Omental fat pad (tissue), 4 donors: ENCODE measurements around the gene DNMT3L. TPM values are rescaled to one million over a fixed set of nuclear protein-coding genes. Genes with fewer than 3 reads are reported as not detected.

Experiments
- ATAC-seq: fragments of 150-250 bp; one replicate; pipeline ENCODE4 v1.9.1; 2016; ENCODE audit warnings: mild to moderate bottlenecking, moderate library complexity; ENCODE audit not compliant: low FRiP score
- DNase-seq: peaks from one replicate; pipeline ENCODE4 v3.0.0-alpha.2; 2019; ENCODE audit warnings: low spot score
- total RNA-seq, 4 donors: library from RNA; depleted of rRNA; stranded (reverse); fragments of >200 nt; gene quantifications; one replicate each; pipeline ENCODE4 v1.1.0, GENCODE V29; 2016
- TF ChIP-seq, protein P1 (sequence below), 3 donors: fragments of 450-650 bp; IDR thresholded peaks; one replicate each; pipeline ENCODE4 v1.5.1; 2016 to 2017; ENCODE audit warnings: antibody characterized with exemption in 3 of 3, mild to moderate bottlenecking in 3 of 3, moderate library complexity in 2 of 3

The DNMT3L gene
- not detected for total RNA-seq

DNA sequence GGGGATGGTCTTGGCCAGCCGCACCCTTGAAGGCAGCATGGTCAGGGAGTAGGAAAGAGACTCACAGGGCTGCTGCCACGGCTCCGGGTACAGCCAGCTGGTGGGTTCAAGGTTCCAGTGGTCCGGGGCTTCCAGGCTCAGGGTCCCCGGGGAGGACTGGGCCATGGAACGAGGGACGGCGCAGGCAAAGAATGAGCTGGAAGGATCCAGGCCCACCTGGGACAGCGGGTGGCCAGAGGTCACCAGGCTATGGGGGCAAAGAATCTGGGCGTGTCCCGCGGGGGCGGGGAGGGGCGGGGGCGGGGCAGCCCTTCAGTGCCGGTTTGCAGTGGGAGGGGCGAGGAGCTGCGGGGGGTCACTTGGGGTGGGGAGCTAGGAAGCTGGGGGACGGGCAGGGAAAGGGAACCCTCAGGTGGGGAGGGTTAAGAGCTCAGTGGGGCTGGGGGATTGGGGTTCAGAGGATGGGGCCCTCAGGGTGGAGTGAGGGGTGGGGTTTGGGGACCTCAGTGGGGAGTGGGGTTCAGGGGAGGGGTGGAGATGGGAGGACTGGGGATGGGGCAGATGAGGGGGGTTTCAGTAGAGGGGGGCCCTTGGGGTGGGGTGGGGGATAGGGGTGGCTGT is at the start of gene DNMT3L:
Gene DNMT3L, minus strand, starts transcription at position 223 of the 621 bp plus-strand sequence. CDS start 638 bp downstream, outside the sequence.
- no peak for DNase-seq
- ATAC-seq, result no peak
- TF ChIP-seq, protein P1, sequence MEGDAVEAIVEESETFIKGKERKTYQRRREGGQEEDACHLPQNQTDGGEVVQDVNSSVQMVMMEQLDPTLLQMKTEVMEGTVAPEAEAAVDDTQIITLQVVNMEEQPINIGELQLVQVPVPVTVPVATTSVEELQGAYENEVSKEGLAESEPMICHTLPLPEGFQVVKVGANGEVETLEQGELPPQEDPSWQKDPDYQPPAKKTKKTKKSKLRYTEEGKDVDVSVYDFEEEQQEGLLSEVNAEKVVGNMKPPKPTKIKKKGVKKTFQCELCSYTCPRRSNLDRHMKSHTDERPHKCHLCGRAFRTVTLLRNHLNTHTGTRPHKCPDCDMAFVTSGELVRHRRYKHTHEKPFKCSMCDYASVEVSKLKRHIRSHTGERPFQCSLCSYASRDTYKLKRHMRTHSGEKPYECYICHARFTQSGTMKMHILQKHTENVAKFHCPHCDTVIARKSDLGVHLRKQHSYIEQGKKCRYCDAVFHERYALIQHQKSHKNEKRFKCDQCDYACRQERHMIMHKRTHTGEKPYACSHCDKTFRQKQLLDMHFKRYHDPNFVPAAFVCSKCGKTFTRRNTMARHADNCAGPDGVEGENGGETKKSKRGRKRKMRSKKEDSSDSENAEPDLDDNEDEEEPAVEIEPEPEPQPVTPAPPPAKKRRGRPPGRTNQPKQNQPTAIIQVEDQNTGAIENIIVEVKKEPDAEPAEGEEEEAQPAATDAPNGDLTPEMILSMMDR (IDR thresholded peaks at IDR 0.05), result no peak

DNA sequence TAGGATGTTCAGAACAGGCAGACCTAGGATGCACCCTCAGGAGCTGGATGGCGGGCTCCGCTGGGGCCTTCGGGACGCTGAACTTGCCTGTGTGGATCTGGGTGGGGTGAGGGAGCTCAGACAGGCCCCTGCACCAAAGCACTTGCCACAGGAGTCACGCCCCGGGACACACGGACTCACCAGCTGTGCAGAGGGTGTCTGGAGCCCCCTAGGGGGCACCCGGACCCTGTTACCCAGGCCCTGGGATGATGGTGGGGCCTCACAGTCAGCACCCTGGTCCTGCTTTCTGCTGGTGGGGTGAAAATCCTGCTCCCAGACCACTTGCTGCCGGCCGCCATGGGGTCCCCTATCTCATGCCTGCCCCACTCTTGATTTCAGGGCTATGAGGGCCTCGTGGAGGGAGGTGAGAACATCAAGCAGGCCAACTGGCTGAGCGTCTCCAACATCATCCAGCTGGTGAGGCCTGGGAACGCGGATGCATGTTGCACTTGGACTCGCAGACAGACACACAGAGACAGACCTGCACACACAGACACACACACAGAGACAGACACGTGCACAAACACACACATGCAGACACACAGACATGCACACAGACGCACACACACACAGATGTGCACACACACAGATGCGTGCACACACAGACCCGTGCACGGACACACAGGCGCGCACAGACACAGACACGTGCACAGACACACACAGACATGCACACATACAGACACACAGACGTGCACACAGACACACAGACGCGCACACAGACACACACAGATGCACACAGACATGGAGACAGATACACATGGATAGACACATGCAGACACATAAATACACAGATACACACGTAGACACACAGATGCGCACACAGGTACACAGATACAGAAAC is 49.2 kb upstream of the DNMT3L start:
- TF ChIP-seq, protein P1 (IDR thresholded peaks at IDR 0.05), result no peak
- ATAC-seq, result no peak
- no peak for DNase-seq

DNA sequence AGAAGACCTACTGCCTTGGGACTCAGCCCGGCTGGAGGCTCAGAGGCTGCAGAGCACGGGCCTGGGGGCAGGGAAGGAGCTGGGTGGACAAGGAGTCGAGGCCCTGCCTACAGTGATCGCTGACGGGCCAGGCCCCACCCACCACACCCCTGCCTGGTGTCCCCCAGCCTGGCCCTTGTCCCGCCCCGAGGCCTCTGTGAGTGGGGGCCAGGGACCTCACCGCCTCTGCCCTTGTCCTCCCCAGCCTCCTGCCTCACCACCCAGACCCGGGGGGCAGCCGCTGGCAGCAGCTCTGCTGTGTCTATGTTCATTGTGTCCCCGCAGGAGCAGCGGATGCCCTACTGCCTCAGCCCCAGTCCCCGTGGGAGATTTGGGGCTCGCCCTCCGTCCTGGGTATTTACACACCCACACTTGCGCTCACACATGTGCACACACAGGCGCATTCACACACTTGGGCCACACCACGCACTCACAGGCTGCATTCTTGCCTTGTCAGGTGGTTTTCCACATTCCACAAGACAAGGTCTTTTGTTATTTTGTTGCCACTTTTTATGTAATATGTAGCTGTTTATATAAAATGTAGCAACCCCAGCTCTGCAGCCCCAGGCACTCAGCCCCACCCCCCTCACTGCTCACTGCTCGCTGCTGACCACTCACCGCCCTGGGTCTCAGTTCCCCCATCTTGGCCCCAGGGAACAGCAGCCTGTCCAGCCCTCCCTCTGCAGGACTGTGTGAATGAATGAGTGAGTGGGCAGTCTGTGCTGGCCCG is 45.4 kb upstream of the DNMT3L start:
- no peak for DNase-seq
- ATAC-seq, result no peak
- TF ChIP-seq, protein P1 (IDR thresholded peaks at IDR 0.05), result no peak

DNA sequence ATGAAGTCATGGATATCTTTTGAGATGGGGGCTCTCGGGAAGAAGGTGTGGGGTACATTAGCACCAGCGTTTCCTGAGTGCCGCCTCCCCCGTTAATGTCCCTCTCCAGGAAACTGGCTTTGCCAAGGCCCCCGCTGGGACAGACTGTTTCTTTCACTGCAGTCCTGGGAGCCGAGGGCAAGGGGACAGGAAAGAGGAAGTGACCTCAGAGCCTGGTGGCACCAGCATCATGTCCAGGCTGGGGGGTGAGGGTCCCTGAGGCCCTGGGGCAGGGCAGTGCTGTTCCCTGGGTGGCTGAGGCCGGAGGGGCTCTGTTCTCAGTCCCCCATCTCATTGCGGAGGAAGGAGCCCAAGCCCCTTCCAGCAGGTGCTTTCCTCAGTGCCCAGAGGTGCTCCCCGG is 44.0 kb upstream of the DNMT3L start:
- no peak for ATAC-seq
- TF ChIP-seq, protein P1 (IDR thresholded peaks at IDR 0.05), result no peak
- no peak for DNase-seq

DNA sequence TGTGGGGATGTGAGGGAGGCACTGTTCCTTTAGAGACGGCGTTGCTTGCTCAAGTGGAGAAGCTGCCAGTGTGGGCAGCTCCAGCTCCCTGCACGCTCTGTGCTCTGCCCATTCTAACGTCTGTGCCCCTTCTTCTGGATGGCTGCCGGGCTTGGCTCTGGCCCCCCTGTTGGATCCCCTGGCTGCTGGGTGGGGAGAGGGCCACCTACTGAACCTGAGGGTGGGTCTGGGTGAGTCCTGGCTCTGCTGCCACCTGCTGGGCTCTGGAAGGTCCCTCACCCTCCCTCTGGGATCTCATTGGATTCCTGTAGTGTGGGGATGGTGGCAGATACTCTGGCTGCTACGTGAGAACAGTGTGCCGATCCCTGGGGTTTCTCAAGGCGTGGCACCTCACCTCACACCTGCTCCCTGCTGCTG is 43.2 kb upstream of the DNMT3L start:
- TF ChIP-seq, protein P1 (IDR thresholded peaks at IDR 0.05), result no peak
- ATAC-seq, result no peak
- no peak for DNase-seq

DNA sequence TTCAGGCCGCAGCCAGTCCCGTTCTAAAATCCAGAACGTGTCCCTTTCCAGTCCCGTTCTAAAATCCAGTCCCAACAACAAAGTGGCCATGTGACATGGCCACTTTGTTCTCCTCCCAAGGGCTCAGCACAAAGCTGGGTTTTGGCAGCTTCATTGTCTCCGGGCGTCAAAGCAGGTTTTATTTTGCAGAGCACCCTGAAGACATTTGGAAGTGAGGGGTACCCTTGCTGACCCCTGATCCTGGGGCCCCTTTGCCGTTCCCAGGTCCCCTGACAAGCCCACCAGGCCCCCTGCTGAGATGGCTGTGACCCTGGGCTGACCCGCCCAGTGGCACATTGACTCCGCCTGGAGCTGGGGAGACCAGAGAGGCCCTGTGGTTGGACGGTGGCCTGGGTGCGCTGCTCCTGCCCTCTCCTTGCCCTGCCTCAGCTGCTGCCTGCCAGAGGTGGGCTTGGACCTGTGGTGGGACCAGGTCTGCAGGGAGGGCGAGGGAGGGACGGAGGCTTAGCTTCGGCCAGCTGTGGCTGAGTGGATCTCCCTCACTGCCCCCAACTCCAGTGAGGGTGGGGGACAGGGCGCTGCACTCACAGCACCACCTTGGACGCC is 42.4 kb upstream of the DNMT3L start:
- ATAC-seq, result no peak
- TF ChIP-seq, protein P1 (IDR thresholded peaks at IDR 0.05), result no peak
- no peak for DNase-seq
